Mesendoderm (in vitro differentiated cells): Measurements from ENCODE around the gene HMMR.

Experiments
- DNase-seq: peaks from one replicate; pipeline ENCODE4 v3.0.0; 2013
- H2AK5ac ChIP-seq: 2 replicates; pipeline ENCODE4 v1.6.1; 2013; ENCODE audit warnings: low read length, inconsistent platforms
- H2BK120ac ChIP-seq: 2 replicates; pipeline ENCODE4 v1.6.1; 2013; ENCODE audit warnings: low read depth, mild to moderate bottlenecking, low read length, moderate library complexity, mixed read lengths
- H2BK15ac ChIP-seq: replicated peaks from 2 replicates; pipeline ENCODE4 v1.6.1; 2013; ENCODE audit warnings: low read depth, mild to moderate bottlenecking, moderate library complexity
- H2BK5ac ChIP-seq: 2 replicates; pipeline ENCODE4 v1.6.1; 2013; ENCODE audit warnings: low read length, inconsistent platforms
- H3K18ac ChIP-seq: 2 replicates; pipeline ENCODE4 v1.6.1; 2013; ENCODE audit warnings: mild to moderate bottlenecking, low read length, mixed read lengths
- H3K23ac ChIP-seq: one replicate; pipeline ENCODE4 v1.6.1; 2013; ENCODE audit warnings: low read length
- H3K27ac ChIP-seq: 2 replicates; pipeline ENCODE4 v1.5.1; 2013; ENCODE audit warnings: low read depth, mild to moderate bottlenecking, inconsistent platforms, low read length, moderate library complexity
- H3K27me3 ChIP-seq: 2 replicates; pipeline ENCODE4 v1.6.1; 2013; ENCODE audit warnings: low read length, control low read depth, mild to moderate bottlenecking, inconsistent platforms; ENCODE audit not compliant: insufficient read depth, poor library complexity
- H3K36me3 ChIP-seq: 2 replicates; pipeline ENCODE4 v1.6.1; 2013; ENCODE audit warnings: low read length, inconsistent platforms; ENCODE audit not compliant: control insufficient read depth, insufficient read depth
- H3K4ac ChIP-seq: one replicate; pipeline ENCODE4 v1.6.1; 2013; ENCODE audit warnings: low read depth, mild to moderate bottlenecking, low read length, moderate library complexity
- H3K4me1 ChIP-seq: 2 replicates; pipeline ENCODE4 v1.6.1; 2013; ENCODE audit warnings: low read depth, low read length, inconsistent platforms; ENCODE audit not compliant: control insufficient read depth
- H3K4me2 ChIP-seq: 2 replicates; pipeline ENCODE4 v1.6.1; 2013; ENCODE audit warnings: low read length
- H3K4me3 ChIP-seq: 2 replicates; pipeline ENCODE4 v1.5.1; 2013; ENCODE audit warnings: mild to moderate bottlenecking, low read length
- H3K56ac ChIP-seq: one replicate; pipeline ENCODE4 v1.6.1; 2013; ENCODE audit warnings: low read length
- H3K79me1 ChIP-seq: 2 replicates; pipeline ENCODE4 v1.6.1; 2013; ENCODE audit warnings: low read length, inconsistent platforms
- H3K79me2 ChIP-seq: 2 replicates; pipeline ENCODE4 v1.6.1; 2013; ENCODE audit warnings: mild to moderate bottlenecking, low read length; ENCODE audit not compliant: control insufficient read depth, insufficient read depth
- H3K9ac ChIP-seq: 2 replicates; pipeline ENCODE4 v1.6.1; 2013; ENCODE audit warnings: low read length, inconsistent platforms
- H4K5ac ChIP-seq: one replicate; pipeline ENCODE4 v1.6.1; 2013; ENCODE audit warnings: low read length
- H4K8ac ChIP-seq: one replicate; pipeline ENCODE4 v1.6.1; 2013; ENCODE audit warnings: low read depth, mild to moderate bottlenecking, control low read depth, low read length, moderate library complexity
- WGBS: extraction: QIAGEN DNeasy Blood & Tissue Kit; methylation state at CpG from one replicate; pipeline ENCODE4 v1.1.7; 2013; ENCODE audit warnings: low lambda C conversion rate, missing lambda C conversion rate; ENCODE audit not compliant: insufficient coverage; ENCODE audit errors: extremely low coverage; 5-methylcytosine and 5-hydroxymethylcytosine counted together

The HMMR gene

GRCh38 chr5:163475411-163475810 is 15.0 kb downstream of the HMMR start:
- Histone ChIP-seq H3K18ac (no peak overlapping the region), H4K5ac (no peak overlapping the region), H3K56ac (no peak overlapping the region), H3K79me1 (no peaks in the 10 kb centered on the region), H3K4me3 (no peak overlapping the region), H2BK5ac (no peak overlapping the region), H2AK5ac (no peak overlapping the region), H3K4me2 (no peak overlapping the region), H3K23ac (no peak overlapping the region), H3K36me3 (no peaks in the 10 kb centered on the region), H3K9ac (no peak overlapping the region), H2BK15ac (no peak overlapping the region), H3K27me3 (no peaks in the 10 kb centered on the region), H3K27ac (no peak overlapping the region), H2BK120ac (no peak overlapping the region), H4K8ac (no peak overlapping the region), H3K79me2 (no peaks in the 10 kb centered on the region), H3K4ac (no peak overlapping the region), H3K4me1 (no peaks in the 10 kb centered on the region)
- 100% methylated on average over 1 of the region's 2 CpGs for WGBS
- DNase-seq, result no peak

- Histone ChIP-seq H3K4me1 (no peaks in the 10 kb centered on the region), H2AK5ac (no peak overlapping the region), H2BK5ac (no peak overlapping the region), H3K56ac (no peak overlapping the region), H3K18ac (no peak overlapping the region), H3K27ac (no peak overlapping the region), H2BK15ac (no peak overlapping the region), H3K36me3 (no peaks in the 10 kb centered on the region), H2BK120ac (no peak overlapping the region), H3K4me3 (no peak overlapping the region), H4K5ac (no peak overlapping the region), H3K79me1 (no peaks in the 10 kb centered on the region), H3K23ac (no peak overlapping the region), H4K8ac (no peak overlapping the region), H3K4me2 (no peak overlapping the region), H3K27me3 (no peaks in the 10 kb centered on the region), H3K4ac (no peak overlapping the region), H3K9ac (no peak overlapping the region), H3K79me2 (no peaks in the 10 kb centered on the region)
- DNase-seq, result no peak
- WGBS, result no CpG with 5 or more reads among the region's 2 CpGs
Observed at GRCh38 chr5:163478126-163478981, 17.9 kb downstream of the HMMR start.

GRCh38 chr5:163478982-163479271 is 18.5 kb downstream of the HMMR start:
- Histone ChIP-seq H2BK120ac (no peak overlapping the region), H2AK5ac (no peak overlapping the region), H3K4me3 (no peak overlapping the region), H4K5ac (no peak overlapping the region), H3K56ac (no peak overlapping the region), H3K9ac (no peak overlapping the region), H3K79me2 (no peaks in the 10 kb centered on the region), H3K18ac (no peak overlapping the region), H2BK5ac (no peak overlapping the region), H3K79me1 (no peaks in the 10 kb centered on the region), H3K4ac (no peak overlapping the region), H3K4me2 (no peak overlapping the region), H3K23ac (no peak overlapping the region), H2BK15ac (no peak overlapping the region), H3K27ac (no peak overlapping the region), H3K27me3 (no peaks in the 10 kb centered on the region), H3K36me3 (no peaks in the 10 kb centered on the region), H4K8ac (no peak overlapping the region), H3K4me1 (no peaks in the 10 kb centered on the region)
- no peak for DNase-seq
- no CpG with 5 or more reads among the region's 1 CpG for WGBS

GRCh38 chr5:163489055-163489744 is 28.8 kb downstream of the HMMR start:
- H4K8ac ChIP-seq, result no peak overlapping the region
- no peak overlapping the region for H2AK5ac ChIP-seq
- H3K9ac ChIP-seq, result no peak overlapping the region
- no CpG with 5 or more reads among the region's 6 CpGs for WGBS
- H3K18ac ChIP-seq, result no peak overlapping the region
- no peaks in the 10 kb centered on the region for H3K27me3 ChIP-seq
- no peak overlapping the region for H3K23ac ChIP-seq
- no peaks in the 10 kb centered on the region for H3K4me1 ChIP-seq
- no peaks in the 10 kb centered on the region for H3K79me2 ChIP-seq
- no peaks in the 10 kb centered on the region for H3K79me1 ChIP-seq
- H3K56ac ChIP-seq, result peak overlapping the region; percentile 50
- H4K5ac ChIP-seq, result no peak overlapping the region
- H2BK15ac ChIP-seq, result no peak overlapping the region
- H3K4ac ChIP-seq, result no peak overlapping the region
- H2BK120ac ChIP-seq, result no peak overlapping the region
- H2BK5ac ChIP-seq, result no peak overlapping the region
- no peaks in the 10 kb centered on the region for H3K36me3 ChIP-seq
- H3K27ac ChIP-seq, result no peak overlapping the region
- peak; percentile 87 for DNase-seq
- H3K4me2 ChIP-seq, result no peak overlapping the region
- no peak overlapping the region for H3K4me3 ChIP-seq

GRCh38 chr5:163489745-163490075 is 29.3 kb downstream of the HMMR start:
- no peaks in the 10 kb centered on the region for H3K79me2 ChIP-seq
- DNase-seq, result no peak
- no peak overlapping the region for H3K4me2 ChIP-seq
- H3K56ac ChIP-seq, result no peak overlapping the region
- no peaks in the 10 kb centered on the region for H3K36me3 ChIP-seq
- no peak overlapping the region for H4K5ac ChIP-seq
- no peak overlapping the region for H3K4ac ChIP-seq
- H3K4me3 ChIP-seq, result no peak overlapping the region
- no peak overlapping the region for H2AK5ac ChIP-seq
- H2BK120ac ChIP-seq, result no peak overlapping the region
- WGBS, result no CpG with 5 or more reads among the region's 3 CpGs
- H3K27ac ChIP-seq, result no peak overlapping the region
- H3K4me1 ChIP-seq, result no peaks in the 10 kb centered on the region
- peak overlapping the region; percentile 3 for H3K9ac ChIP-seq
- H3K23ac ChIP-seq, result no peak overlapping the region
- no peak overlapping the region for H2BK15ac ChIP-seq
- H2BK5ac ChIP-seq, result no peak overlapping the region
- H3K79me1 ChIP-seq, result no peaks in the 10 kb centered on the region
- H4K8ac ChIP-seq, result no peak overlapping the region
- no peak overlapping the region for H3K18ac ChIP-seq
- no peaks in the 10 kb centered on the region for H3K27me3 ChIP-seq
